NCI-H2107 treated with DMSO at 0.1 percent for 48 hours (cell line): ENCODE measurements around the gene SDC1.

ENCODE experiments used
- DNase-seq: peaks from one replicate; lab custom pipeline; 2025; ENCODE audit not compliant: unreplicated experiment; lab: John Stamatoyannopoulos, UW

SDC1 gene

GRCh38 chr2:20186855-20187187 is 38.1 kb downstream of the SDC1 start:
- DNase-seq = no peak

DNA sequence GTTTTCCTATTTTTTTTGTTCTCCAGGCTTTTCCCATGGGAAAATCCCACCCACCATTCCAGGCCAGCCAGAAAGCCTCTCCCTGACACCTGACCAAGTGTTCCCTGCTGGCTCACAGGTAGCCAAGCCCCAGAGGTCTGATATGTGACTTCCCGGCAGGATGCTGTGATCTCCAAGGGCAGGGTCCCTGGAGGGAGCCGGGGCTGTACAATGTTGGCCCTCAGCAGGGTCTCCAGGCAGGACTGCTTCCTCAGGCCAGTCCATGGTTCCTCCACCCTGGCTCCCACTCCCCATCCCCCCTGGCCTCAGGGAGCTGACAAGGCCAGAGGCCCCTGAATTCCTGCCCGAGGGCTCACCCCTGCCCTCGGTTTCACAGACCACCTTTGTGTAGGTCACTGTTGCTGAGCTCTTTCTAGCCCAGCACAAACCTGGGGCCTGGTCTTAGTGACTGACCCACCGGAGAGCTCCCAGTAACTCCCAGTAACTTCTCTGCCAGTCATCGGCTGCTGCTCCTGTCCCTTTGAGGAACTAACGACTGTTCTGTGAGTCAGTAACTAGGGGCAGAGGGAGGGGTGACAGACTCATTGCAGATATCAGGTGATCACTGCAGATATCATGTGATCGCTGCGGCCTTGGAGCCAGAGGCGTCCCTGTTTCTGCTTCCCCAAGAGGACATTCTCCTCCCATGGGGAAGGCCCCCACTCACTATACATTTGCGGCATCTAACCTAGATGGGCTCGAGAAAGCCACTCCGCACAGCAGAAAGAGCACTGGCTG is 38.7 kb downstream of the SDC1 start:
- no peak for DNase-seq

DNA sequence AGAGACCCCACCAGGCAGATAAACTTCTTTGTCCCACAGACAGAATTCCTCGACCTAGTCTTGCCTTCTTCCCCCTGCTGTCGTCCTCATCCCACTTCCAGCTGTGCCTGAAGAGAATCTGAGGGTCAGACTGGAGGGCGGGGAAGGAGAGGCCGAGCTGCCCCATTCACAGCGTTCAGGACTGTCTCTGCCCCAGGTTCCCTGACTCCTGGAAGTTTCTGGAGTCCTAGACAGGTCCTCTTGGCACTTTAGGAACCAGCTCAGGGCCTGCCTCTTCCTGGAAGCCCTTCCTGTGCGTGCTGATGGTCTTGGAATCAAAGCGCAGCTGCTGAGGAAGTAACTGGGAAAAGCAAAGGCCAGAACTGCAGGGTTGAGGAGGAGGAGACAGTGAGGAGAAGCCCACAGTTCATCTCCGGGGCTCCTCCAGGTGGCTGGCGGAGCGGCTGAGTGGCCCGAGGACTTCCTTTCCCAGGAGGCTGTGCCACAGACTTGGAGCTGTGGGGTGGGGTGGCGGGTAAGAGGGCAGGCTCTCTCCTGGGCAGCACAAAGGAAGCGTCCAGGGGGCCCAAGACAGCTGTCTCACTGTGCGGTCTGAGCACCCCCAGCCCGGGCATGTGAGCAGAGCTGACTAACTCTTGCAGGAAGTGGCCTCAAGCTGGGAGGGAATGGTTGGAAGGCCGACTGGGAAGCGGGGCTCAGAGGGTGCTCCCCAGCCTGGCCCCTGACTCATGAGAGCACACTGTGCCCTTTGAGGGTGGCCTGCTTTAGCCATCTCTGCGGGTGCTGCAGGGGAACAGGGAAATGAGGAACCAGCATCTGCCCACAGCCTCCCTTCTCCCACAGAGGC is 39.5 kb downstream of the SDC1 start:
- no peak for DNase-seq

GRCh38 chr2:20184067-20184938 is 40.6 kb downstream of the SDC1 start:
- no peak for DNase-seq

DNA sequence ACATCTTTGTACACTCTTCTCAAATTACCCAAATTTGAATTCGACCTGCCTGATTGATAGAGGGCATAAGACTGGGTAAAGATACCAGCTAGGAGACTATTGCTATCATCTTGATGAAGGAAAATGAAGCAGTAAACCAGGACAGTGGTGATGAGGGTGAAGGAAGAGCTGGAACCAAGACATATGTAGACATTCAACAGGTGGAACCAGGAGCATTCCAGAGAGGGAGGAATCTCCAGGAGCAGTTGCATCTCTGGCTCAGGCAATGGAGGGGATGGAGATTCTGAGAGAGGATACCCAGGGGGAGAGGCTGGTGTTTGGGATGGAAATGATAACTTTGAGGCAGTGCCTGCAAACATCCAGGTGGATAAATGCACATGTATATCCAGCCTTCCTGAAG is 41.6 kb downstream of the SDC1 start:
- DNase-seq = no peak

DNA sequence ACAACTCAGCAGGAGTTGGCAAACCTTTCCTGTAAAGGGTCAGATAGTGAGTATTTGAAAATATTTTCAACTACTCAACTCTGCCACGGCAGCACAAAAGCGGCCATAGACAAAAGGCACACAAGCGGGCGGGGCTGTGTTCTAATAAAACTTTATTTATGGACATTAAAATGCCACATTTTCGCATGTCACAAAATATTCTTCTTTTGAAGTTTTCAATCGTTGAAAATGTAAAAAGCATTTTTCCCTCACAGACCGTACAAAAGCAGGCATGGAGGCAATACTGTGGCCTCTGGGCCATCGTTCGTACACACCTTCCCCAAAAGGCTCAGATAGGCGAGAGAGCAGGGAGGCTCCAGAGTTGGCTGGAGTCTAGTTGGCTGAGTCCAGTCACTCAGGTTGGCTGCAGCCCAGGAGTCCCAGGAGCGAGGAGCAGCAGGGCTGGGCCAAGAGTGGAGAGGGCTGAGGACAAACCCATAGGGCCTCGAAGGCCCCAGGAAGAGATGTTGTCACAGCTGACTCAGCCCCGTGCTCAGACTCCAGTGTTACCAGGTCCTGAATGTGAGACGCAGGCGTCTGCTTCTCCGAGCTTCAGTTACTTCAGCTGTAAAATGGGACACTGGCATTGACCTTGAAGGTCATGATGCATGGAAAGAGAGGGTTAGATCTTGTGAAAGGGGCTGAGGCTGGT is 42.5 kb downstream of the SDC1 start:
- DNase-seq = no peak

- DNase-seq = no peak
Observed at GRCh38 chr2:20181761-20182160, 43.2 kb downstream of the SDC1 start.

GRCh38 chr2:20180676-20181648 is 44.0 kb downstream of the SDC1 start:
- no peak for DNase-seq

- DNase-seq = no peak
Observed at GRCh38 chr2:20179755-20180594, 45.0 kb downstream of the SDC1 start.

DNA sequence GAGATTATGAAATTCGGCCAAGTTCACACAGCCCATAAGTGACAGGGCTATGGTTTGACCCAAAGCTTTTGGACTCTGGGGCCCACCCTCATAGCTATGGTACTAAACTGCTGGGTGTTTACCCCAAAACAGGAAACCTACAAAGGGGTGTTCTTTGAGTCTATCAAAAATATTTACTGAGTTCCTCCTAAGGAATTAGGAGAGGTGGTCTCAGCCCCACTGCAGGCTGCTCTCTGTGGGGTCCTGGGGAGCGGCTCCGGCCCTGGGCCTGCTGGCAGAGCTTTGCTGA is 45.5 kb downstream of the SDC1 start:
- no peak for DNase-seq

DNA sequence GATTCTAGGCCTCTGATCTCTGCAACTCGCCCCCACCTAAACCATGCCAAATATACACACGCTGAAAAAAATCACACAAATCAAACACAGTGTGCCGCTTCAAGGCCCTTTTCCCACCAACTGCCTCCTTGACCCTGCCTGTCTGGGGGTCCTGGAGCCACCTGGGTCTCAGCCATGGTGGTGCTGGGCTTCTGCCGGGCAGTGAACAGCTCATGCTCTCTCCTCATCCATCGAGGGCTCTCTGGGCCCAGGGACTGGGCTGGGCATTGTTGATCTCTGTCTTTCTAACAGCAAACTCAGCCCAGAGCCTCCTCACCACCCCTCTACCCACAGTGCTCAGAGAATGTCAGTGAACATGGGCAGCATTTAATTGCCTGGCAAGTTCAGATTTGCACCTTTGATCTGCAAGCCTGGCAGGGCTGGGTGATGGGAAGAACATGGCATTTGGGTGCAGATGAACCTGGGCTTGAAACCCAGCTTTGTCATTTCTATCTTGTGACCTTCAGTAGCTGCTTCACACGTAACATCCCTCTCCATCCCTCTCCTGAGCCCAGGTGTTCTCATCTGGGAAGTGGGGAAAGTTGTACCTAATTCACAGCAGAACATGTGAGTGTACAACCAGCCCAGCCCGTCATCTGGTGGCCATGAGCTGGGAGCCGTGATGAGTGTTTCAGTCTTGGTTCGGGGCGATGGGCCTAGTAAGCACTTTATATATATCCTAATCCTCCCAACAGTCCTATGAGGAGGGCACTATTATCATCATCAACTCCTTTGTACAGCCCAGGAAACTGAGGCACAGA is 46.1 kb downstream of the SDC1 start:
- no peak for DNase-seq

GRCh38 chr2:20178249-20178607 is 46.7 kb downstream of the SDC1 start:
- DNase-seq = no peak

GRCh38 chr2:20177556-20178248 is 47.2 kb downstream of the SDC1 start:
- no peak for DNase-seq

- DNase-seq = no peak
Observed at GRCh38 chr2:20176760-20177159, 48.2 kb downstream of the SDC1 start.

- DNase-seq = no peak
Observed at GRCh38 chr2:20175931-20176330, 49.0 kb downstream of the SDC1 start.

GRCh38 chr2:20175267-20175666 is 49.7 kb downstream of the SDC1 start:
- DNase-seq = no peak

- DNase-seq = no peak
Observed at GRCh38 chr2:20174410-20174809, 50.5 kb downstream of the SDC1 start.
